ENCODE results near the gene SP2.

Gene SP2

DNA sequence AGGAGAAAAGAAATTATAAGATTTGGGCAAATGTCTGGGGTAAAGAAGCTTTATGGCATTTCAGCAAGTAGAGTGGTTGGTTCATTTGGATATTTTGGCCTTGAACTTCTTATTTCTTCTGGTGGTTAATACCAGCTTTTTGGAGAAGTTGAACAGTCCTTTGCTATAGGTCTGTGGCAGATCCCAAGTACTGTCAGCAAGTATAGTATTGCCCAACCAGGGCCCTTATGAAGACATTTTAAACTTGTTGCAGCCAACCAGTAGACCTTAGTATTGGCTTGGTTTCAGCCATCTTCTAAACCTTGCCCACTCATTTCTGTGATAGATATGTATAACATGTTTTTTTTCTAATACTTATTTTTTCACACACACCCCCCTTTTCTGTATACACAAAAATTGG lies 2.2 kb downstream of the SP2 start:
- no peak for DNase-seq
- in situ Hi-C loops (cut with HindIII; ENCODE audit: low pct_ligation_motif_present, low sequenced_read_pairs) = no loop called here
- Histone ChIP-seq H3K36me3 (replicated peaks) (no peaks in the 10 kb centered on the region), H3K4me3 (ENCODE audit: low read depth, low read length) (no peak overlapping the region), H3K27me3 (replicated peaks) (no peaks in the 10 kb centered on the region), H3K27ac (no peak overlapping the region)
- TF ChIP-seq, protein P1, sequence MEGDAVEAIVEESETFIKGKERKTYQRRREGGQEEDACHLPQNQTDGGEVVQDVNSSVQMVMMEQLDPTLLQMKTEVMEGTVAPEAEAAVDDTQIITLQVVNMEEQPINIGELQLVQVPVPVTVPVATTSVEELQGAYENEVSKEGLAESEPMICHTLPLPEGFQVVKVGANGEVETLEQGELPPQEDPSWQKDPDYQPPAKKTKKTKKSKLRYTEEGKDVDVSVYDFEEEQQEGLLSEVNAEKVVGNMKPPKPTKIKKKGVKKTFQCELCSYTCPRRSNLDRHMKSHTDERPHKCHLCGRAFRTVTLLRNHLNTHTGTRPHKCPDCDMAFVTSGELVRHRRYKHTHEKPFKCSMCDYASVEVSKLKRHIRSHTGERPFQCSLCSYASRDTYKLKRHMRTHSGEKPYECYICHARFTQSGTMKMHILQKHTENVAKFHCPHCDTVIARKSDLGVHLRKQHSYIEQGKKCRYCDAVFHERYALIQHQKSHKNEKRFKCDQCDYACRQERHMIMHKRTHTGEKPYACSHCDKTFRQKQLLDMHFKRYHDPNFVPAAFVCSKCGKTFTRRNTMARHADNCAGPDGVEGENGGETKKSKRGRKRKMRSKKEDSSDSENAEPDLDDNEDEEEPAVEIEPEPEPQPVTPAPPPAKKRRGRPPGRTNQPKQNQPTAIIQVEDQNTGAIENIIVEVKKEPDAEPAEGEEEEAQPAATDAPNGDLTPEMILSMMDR (IDR thresholded peaks at IDR 0.05; ENCODE audit: low read depth, low read length, missing control alignments) = no peak

DNA sequence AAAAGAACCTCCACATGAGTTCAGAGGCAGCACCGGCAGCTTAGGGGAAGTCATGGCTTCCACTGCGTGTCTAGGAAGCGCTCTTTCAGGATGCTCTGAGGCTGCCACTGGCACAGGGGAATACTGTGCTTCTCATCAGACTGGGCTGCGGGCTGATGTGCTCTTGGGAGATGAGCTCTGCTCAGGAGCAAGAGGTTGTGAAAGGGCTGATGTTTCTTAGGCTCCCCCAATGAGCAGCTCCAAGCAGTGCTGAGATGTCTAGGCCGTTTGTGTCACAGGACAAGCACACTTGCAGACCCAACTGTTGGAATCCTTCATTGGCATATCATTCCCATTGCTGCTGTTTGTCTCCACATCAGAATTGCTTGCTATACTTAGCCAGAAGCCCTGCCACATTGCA lies 3.6 kb downstream of the SP2 start:
- in situ Hi-C loops (cut with HindIII; ENCODE audit: low pct_ligation_motif_present, low sequenced_read_pairs) = no loop called here
- Histone ChIP-seq H3K4me3 (ENCODE audit: low read depth, low read length) (no peak overlapping the region), H3K27me3 (replicated peaks) (no peaks in the 10 kb centered on the region), H3K36me3 (replicated peaks) (no peaks in the 10 kb centered on the region), H3K27ac (no peak overlapping the region)
- TF ChIP-seq, protein P1 (IDR thresholded peaks at IDR 0.05; ENCODE audit: low read depth, low read length, missing control alignments) = no peak
- DNase-seq = no peak

DNA sequence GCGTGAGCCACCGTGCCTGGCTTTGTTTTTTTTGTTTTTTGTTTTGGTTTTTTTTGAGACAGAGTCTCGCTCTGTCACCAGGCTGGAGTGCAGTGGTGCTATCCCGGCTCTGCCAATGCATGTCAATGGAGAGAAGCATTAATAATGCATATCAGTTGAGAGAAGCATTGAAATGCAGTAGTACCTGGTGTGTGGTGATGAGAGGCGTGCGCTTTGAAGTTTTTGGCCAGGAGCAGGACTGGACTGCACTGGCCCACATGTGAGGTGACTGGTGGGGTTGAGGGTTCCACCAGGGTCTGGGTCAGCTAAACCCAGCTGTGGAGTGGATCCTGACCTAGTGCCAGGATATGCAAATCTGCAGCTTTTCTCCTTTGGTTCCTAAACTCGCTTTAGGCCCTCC lies 5.4 kb downstream of the SP2 start:
- no peaks in the 10 kb centered on the region for H3K27me3 ChIP-seq (replicated peaks)
- no peak for DNase-seq
- H3K36me3 ChIP-seq (replicated peaks) = no peaks in the 10 kb centered on the region
- TF ChIP-seq, protein P1 (IDR thresholded peaks at IDR 0.05; ENCODE audit: low read depth, low read length, missing control alignments) = no peak
- no peak overlapping the region for H3K27ac ChIP-seq
- in situ Hi-C loops (cut with HindIII; ENCODE audit: low pct_ligation_motif_present, low sequenced_read_pairs) = no loop called here
- H3K4me3 ChIP-seq (ENCODE audit: low read depth, low read length) = no peak overlapping the region

DNA sequence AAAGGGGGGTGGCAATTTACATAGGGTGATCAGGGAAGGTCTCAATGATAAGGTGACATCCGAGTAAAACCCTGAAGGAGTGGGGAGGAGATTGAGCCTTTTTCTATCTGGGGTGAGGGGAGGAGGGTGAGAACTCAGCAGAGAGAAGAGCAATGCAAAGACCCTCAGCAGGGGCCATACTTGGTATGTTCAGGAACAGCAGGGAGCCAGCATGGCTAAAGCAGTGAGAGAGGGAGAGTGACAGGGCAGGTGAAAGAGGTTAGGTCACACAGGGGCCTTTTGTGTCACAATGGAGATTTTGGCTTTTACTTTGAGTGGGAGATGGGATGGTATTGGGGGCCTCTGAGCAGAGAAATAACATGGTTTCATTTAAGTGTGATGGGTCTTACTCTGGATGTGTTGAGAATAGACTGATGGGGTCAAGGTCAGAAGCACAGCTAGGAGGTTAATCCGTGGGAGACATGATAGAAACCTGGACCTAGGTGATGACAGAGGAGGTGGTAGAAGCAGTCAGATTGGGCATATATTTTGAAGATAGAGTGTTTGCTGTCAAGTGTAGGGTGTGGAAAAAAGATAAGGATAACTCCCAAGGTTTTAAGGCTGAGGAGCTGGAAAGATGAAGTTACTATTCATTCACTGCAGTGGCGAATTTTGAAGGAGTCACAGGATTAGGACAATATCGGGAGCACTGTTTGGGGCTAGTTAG lies 6.2 kb downstream of the SP2 start:
- Histone ChIP-seq H3K4me3 (ENCODE audit: low read depth, low read length) (no peak overlapping the region), H3K36me3 (replicated peaks) (no peaks in the 10 kb centered on the region), H3K27me3 (replicated peaks) (no peaks in the 10 kb centered on the region), H3K27ac (no peak overlapping the region)
- in situ Hi-C loops (cut with HindIII; ENCODE audit: low pct_ligation_motif_present, low sequenced_read_pairs) = no loop called here
- TF ChIP-seq, protein P1 (IDR thresholded peaks at IDR 0.05; ENCODE audit: low read depth, low read length, missing control alignments) = no peak
- no peak for DNase-seq

DNA sequence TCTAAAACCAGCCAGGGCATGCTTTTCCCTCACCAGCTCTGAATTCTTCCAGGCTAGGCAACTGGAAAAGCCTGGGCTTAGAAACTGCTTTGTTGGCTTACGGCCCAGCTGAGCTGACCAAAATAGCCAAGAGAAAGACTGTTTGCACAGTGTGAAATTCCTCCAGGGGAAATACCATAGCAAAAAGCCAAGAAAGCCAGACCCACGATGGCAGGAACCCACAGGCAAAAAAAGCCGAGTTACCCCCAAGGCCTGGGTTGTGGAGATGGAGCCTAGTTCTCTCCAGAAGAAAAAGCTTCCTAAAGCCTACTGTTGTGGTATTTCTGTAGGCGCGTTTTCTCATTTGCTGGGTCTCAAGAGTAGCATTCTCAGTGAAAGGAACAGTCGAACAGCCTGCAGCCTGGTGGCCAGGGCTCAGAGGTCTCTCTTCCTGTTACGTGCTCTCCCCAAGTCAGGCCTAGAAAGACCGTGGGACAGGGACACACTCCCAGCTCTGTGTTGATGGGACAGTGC lies 9.2 kb downstream of the SP2 start:
- Histone ChIP-seq H3K27me3 (replicated peaks) (no peaks in the 10 kb centered on the region), H3K27ac (peak overlapping the region; percentile 1), H3K4me3 (ENCODE audit: low read depth, low read length) (no peak overlapping the region), H3K36me3 (replicated peaks) (no peaks in the 10 kb centered on the region)
- in situ Hi-C loops (cut with HindIII; ENCODE audit: low pct_ligation_motif_present, low sequenced_read_pairs) = no loop called here
- TF ChIP-seq, protein P1 (IDR thresholded peaks at IDR 0.05; ENCODE audit: low read depth, low read length, missing control alignments) = peak; percentile 4
- DNase-seq = peak; percentile 67

DNA sequence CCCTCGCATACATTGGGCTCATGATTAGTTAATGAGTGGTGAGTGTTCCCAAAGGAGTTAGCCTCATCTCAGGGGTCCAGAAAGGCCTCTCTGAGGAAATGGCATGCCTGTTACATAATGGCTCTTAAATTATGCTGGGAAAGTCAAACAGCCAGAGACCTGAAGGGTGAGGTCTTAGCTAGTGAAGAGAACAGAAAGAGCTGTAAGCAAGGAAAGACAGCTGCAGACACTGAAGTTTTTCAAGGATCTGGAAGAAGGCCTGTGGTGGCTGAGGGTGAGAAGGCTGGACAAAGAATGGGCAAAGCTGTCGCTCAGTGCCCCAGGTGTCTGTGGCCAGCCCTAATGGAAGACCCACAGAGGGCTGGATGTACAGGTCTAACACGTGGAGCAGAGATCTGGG lies 10.4 kb downstream of the SP2 start:
- Histone ChIP-seq H3K36me3 (replicated peaks) (no peaks in the 10 kb centered on the region), H3K27me3 (replicated peaks) (no peaks in the 10 kb centered on the region), H3K27ac (no peak overlapping the region), H3K4me3 (ENCODE audit: low read depth, low read length) (no peak overlapping the region)
- in situ Hi-C loops (cut with HindIII; ENCODE audit: low pct_ligation_motif_present, low sequenced_read_pairs) = no loop called here
- TF ChIP-seq, protein P1 (IDR thresholded peaks at IDR 0.05; ENCODE audit: low read depth, low read length, missing control alignments) = no peak
- DNase-seq = no peak

All from brain microvascular endothelial cell (primary cell).